Mucosa of descending colon (tissue), 3 donors: ENCODE measurements around the gene GPATCH2. TPM values are rescaled to one million over a fixed set of nuclear protein-coding genes. Genes with fewer than 3 reads are reported as not detected.

Source experiments
- ATAC-seq: fragments of 200-7000 bp; cut with Tn5 transposase; one replicate; pipeline ENCODE4 v1.9.1; 2020; ENCODE audit warnings: mild to moderate bottlenecking, moderate library complexity
- DNase-seq, 3 donors: peaks; one replicate each; pipeline ENCODE4 v3.0.0-alpha.2; 2020
- H3K36me3 ChIP-seq: fragments of 200-600 bp; one replicate; pipeline ENCODE4 v1.8.0; 2021; ENCODE audit warnings: low read depth, mild to moderate bottlenecking
- H3K4me1 ChIP-seq: fragments of 200-600 bp; one replicate; pipeline ENCODE4 v1.8.0; 2021; ENCODE audit warnings: low read depth, mild to moderate bottlenecking
- H3K4me3 ChIP-seq: fragments of 200-600 bp; one replicate; pipeline ENCODE4 v1.8.0; 2021; ENCODE audit warnings: mild to moderate bottlenecking
- H3K9me3 ChIP-seq: fragments of 200-600 bp; one replicate; pipeline ENCODE4 v1.8.0; 2021; ENCODE audit warnings: mild to moderate bottlenecking
- CTCF ChIP-seq: fragments of 200-600 bp; IDR thresholded peaks from one replicate; pipeline ENCODE4 v1.8.0; 2022; ENCODE audit warnings: antibody characterized with exemption, mild to moderate bottlenecking
- intact Hi-C, 2 donors: fragments of 100-400 bp; cut with DNase I in 1 of 2; cut with micrococcal nuclease in 1 of 2; formaldehyde crosslinking; loops; one replicate each; pipeline versions ENCODE4 v1.11.0 to v1.11.1; 2022; cut with DNase I, micrococcal nuclease
- total RNA-seq, 3 donors: library from RNA; stranded (reverse); fragmentation: NEBNext Ultra II Directional in 2 of 3; extraction: Animal tissue kit (Norgen Biotek cat#: 25700) in 2 of 3; gene quantifications; one replicate each; pipeline versions ENCODE4 v1.2.1 to v1.2.4, GENCODE V29; 2021 to 2023
- donor health status: DM: no; HTN: no; CAD: no; lungs with moderate emphysema.
- donor health status: DM: no; HTN: no; CAD: no.
- donor health status: DM: no; HTN: yes; CAD: no.

Gene GPATCH2
- total RNA-seq, 3 donors from 2014 or later, result 13.2 to 15.2 (median 13.2) TPM

DNA sequence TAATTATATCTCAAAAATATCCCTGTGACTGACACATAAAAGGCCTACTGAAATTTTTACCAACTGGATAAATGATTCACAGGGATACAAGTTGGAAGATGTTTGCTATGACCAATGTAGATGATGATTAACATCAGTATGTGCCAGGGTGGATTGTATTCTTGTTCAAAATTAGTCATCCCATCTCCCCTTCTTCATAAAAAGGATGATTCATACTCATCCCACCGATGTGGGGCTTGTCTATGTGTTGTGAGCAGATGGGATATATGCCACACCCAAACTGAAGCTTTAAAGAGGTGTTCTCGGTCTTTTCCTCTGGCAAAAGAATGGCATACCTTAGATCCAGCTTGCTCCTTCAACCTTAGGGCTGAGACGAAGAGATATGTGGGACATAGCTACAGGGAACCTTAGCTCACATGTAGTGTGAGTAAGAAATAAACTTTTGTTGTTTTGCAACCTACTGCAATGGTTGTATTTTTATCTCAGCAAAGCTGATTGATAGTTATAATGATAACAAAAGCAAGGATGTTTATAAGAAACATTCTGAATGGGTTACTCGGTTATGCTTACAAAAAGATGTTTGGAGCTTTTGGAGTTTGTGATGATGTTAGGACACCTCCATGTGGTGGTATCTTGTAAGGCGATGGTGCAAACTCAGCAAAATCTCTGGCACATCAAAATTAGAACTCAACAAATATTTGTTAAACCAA, 29.6 kb upstream of the GPATCH2 start:
- intact Hi-C loops, result no loop called here
- no peak overlapping the region for H3K4me3 ChIP-seq
- no peak for DNase-seq
- H3K4me1 ChIP-seq, result no peaks in the 10 kb centered on the region
- ATAC-seq, result peak; percentile 12
- no peak for TF ChIP-seq CTCF
- no peaks in the 10 kb centered on the region for H3K9me3 ChIP-seq
- no peaks in the 10 kb centered on the region for H3K36me3 ChIP-seq

DNA sequence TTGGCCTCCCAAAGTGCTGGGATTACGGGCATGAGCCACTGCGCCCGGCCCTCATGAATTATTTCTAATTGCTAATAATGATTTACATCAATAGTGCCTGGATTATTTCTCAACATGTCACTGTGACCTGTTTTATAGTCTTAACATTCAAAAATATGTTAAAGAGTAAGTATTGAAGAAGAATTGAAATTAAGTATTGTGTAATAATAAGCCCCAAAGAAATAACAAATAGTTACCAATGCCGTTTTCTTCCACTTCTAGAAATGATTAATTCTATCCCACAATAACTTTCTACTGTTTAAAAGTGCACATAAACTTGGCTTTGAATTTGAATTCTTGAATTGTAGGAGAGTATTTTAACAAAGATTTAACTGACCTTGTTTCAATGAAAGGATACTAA, 19.8 kb upstream of the GPATCH2 start:
- no peaks in the 10 kb centered on the region for H3K9me3 ChIP-seq
- no peak overlapping the region for H3K4me3 ChIP-seq
- H3K36me3 ChIP-seq, result no peaks in the 10 kb centered on the region
- DNase-seq (no peak), ATAC-seq (no peak)
- intact Hi-C loops, result no loop called here
- no peak for TF ChIP-seq CTCF
- no peaks in the 10 kb centered on the region for H3K4me1 ChIP-seq

GRCh38 chr1:217647791-217648190, 16.9 kb upstream of the GPATCH2 start:
- ATAC-seq (no peak), DNase-seq (no peak)
- H3K4me1 ChIP-seq, result no peaks in the 10 kb centered on the region
- TF ChIP-seq CTCF, result no peak
- no peaks in the 10 kb centered on the region for H3K36me3 ChIP-seq
- intact Hi-C loops, result no loop called here
- H3K9me3 ChIP-seq, result no peaks in the 10 kb centered on the region
- no peak overlapping the region for H3K4me3 ChIP-seq

DNA sequence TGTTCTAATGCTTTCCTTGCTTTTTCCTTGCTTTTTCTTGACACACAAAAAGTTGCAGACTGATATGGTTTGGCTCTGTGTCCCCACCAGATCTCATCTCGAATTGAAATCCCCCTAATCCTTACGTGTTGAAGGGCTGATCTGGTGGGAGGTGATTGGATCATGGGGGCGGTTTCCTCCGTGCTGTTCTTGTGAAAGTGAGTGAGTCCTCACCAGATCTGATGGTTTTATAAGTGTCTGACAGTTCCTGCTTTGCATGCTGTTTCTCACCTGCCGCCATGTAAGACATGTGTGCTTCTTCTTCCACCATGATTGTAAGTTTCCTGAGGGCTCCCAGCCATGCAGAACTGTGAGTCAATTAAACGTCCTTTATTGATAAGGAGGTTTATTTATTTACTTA, 11.6 kb upstream of the GPATCH2 start:
- intact Hi-C loops, result no loop called here
- H3K36me3 ChIP-seq, result no peaks in the 10 kb centered on the region
- DNase-seq (no peak), ATAC-seq (no peak)
- no peaks in the 10 kb centered on the region for H3K4me1 ChIP-seq
- no peaks in the 10 kb centered on the region for H3K9me3 ChIP-seq
- no peak for TF ChIP-seq CTCF
- no peak overlapping the region for H3K4me3 ChIP-seq

DNA sequence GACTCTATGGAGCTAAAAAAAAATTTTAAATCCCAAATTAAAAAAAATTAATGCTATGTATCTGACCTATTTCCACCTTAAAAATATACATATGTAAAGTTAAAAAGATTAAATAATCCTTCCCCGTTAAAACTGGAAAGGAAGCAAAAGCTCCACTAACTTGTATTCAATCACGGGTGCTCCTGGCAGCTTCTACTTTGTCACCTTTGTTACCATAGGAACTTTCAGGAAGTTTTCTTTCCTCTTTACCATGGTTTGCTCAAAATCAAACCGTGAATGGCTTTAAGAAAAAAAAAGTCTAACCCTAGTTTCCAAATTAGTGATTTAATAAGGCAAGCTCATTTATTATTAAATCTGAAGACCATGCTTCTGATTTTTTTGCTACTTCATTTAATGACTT, 3.5 kb downstream of the GPATCH2 start:
- no peak for TF ChIP-seq CTCF
- DNase-seq, result peak in 1 of 3 donors; percentile 12
- no peaks in the 10 kb centered on the region for H3K9me3 ChIP-seq
- H3K4me1 ChIP-seq, result peaks cover 8% of the 10 kb centered on the region
- H3K4me3 ChIP-seq, result no peak overlapping the region
- no peak for ATAC-seq
- H3K36me3 ChIP-seq, result no peaks in the 10 kb centered on the region
- intact Hi-C loops, result no loop called here

- Histone ChIP-seq H3K36me3 (no peaks in the 10 kb centered on the region), H3K4me3 (no peak overlapping the region), H3K4me1 (peaks cover 8% of the 10 kb centered on the region), H3K9me3 (no peaks in the 10 kb centered on the region)
- ATAC-seq (no peak), DNase-seq (no peak)
- no peak for TF ChIP-seq CTCF
- intact Hi-C loops, result no loop called here
Measured at GRCh38 chr1:217626321-217626720, 4.6 kb downstream of the GPATCH2 start.
